ENCODE measurements around the gene C5.

DNA sequence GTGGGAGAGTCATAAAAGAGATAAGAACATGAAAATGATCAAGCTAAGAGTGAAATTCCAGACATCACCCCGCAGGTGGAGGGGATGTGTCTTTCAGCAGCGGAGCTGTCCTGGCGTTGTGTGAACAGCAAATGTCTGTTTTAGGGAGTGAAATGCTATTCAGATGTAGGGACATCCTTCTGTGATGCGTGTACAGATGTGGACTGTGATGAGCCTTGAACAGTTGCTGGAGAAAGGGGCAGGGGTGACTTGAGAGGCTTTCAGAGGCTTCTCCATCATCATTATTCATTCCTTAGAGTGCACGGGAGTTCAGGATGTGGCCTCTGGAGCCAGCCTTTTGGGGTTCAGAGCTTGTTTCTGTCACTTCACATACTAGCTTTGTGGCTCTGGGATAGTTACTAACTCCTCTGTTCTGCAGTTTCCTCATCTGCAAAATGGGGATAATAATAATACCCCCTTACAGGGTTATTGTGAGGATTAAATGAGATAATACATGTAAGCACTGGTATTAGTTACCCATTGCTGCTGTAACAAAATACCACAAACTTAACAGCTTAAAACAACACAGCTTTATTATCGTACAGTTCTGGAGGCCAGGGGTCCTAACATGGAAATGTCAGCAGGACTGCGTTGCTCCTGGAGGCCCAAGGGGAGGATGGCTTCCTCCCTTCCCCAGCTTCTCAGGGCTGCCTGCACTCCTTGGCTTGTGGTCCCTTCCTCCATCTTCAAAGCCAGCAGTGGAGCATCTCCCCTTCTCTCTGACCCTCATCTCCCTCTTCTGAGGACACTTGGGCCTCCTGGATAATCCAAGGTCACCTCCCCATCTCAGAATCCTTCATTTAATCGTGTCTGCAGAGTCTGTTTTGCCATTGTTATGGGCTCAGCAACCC, 132.8 kb downstream of the C5 start:
- TF ChIP-seq CTCF (conservative IDR thresholded peaks at IDR 0.05) (no peak), ZFX (IDR thresholded peaks at IDR 0.05) (no peak)
